HepG2 (cell line): Measurements from ENCODE around the gene CREB3. TPM values are rescaled to one million over a fixed set of nuclear protein-coding genes. Genes with fewer than 3 reads are reported as not detected.

Experiments used
- ATF7 ChIP-seq, 2 experiments: fragments of 450-650 bp in 1 of 2; sonication (generic) in 1 of 2; formaldehyde crosslinking in 1 of 2; IDR thresholded peaks; 2 replicates each; pipeline versions ENCODE4 v1.4.0 to v1.6.1; 2016 to 2020; ENCODE audit warnings: antibody characterized with exemption in 1 of 2, mild to moderate bottlenecking in 1 of 2, missing genetic modification reagents in 1 of 2
- CSRNP1 ChIP-seq: sonication (generic); formaldehyde crosslinking; IDR thresholded peaks from 2 replicates; pipeline ENCODE4 v1.8.1; 2023; ENCODE audit warnings: mild to moderate bottlenecking, missing genetic modification reagents
- ERF ChIP-seq: IDR thresholded peaks from 2 replicates; pipeline ENCODE4 v1.6.1; 2018; ENCODE audit warnings: missing biosample characterization, missing genetic modification reagents
- MTF2 ChIP-seq: sonication (generic); formaldehyde crosslinking; IDR thresholded peaks from 2 replicates; pipeline ENCODE4 v1.5.0; 2020; ENCODE audit warnings: missing genetic modification reagents, borderline replicate concordance
- RAD51 ChIP-seq: fragments of 450-650 bp; IDR thresholded peaks from 2 replicates; pipeline ENCODE4 v1.6.1; 2016; ENCODE audit warnings: borderline replicate concordance
- RNF219 ChIP-seq: sonication (generic); formaldehyde crosslinking; IDR thresholded peaks from 2 replicates; pipeline ENCODE4 v1.5.0; 2020; ENCODE audit warnings: mild to moderate bottlenecking, missing genetic modification reagents
- SRSF1 ChIP-seq: fragments of 200-400 bp; formaldehyde crosslinking; optimal IDR thresholded peaks from 2 replicates; pipeline ENCODE3; 2017; ENCODE audit warnings: mild to moderate bottlenecking, low read depth, low read length, moderate library complexity
- SRY ChIP-seq: sonication (generic); formaldehyde crosslinking; IDR thresholded peaks from 2 replicates; pipeline ENCODE4 v1.8.0; 2022; ENCODE audit warnings: mild to moderate bottlenecking, missing genetic modification reagents
- TBX3 ChIP-seq: fragments of 450-650 bp; IDR thresholded peaks from 2 replicates; pipeline ENCODE4 v1.6.1; 2017; ENCODE audit warnings: antibody characterized with exemption, mild to moderate bottlenecking, inconsistent platforms, borderline replicate concordance
- TCF12 ChIP-seq, 2 experiments: fragments of 450-650 bp in 1 of 2; sonication (generic) in 1 of 2; formaldehyde crosslinking in 1 of 2; IDR thresholded peaks; 2 replicates each; pipeline versions ENCODE4 v1.6.1 to v1.8.0; 2017 to 2022; ENCODE audit warnings: antibody characterized with exemption in 1 of 2, mild to moderate bottlenecking in 1 of 2, missing genetic modification reagents in 1 of 2, moderate library complexity in 1 of 2
- TRAFD1 ChIP-seq: sonication (generic); formaldehyde crosslinking; IDR thresholded peaks from 2 replicates; pipeline ENCODE4 v1.5.1; 2020; ENCODE audit warnings: missing genetic modification reagents, mild to moderate bottlenecking, borderline replicate concordance
- ZFP90 ChIP-seq: sonication (generic); formaldehyde crosslinking; IDR thresholded peaks from 2 replicates; pipeline ENCODE4 v1.8.0; 2022; ENCODE audit warnings: missing genetic modification reagents, mild to moderate bottlenecking, inconsistent platforms, borderline replicate concordance
- ZHX2 ChIP-seq, 2 experiments: sonication (generic) in 1 of 2; formaldehyde crosslinking in 1 of 2; IDR thresholded peaks; 2 replicates each; pipeline versions ENCODE4 v1.6.1 to v1.9.0; 2014 to 2022; ENCODE audit warnings: antibody characterized with exemption in 1 of 2, borderline replicate concordance in 1 of 2, inconsistent platforms in 1 of 2, low read depth in 1 of 2, missing genetic modification reagents in 1 of 2
- ZNF468 ChIP-seq: sonication (generic); formaldehyde crosslinking; IDR thresholded peaks from 2 replicates; pipeline ENCODE4 v1.8.0; 2022; ENCODE audit warnings: mild to moderate bottlenecking, moderate library complexity, missing genetic modification reagents
- ZNF768 ChIP-seq: sonication (generic); formaldehyde crosslinking; IDR thresholded peaks from 2 replicates; pipeline ENCODE4 v1.4.0; 2020; ENCODE audit warnings: missing genetic modification reagents
- ZSCAN30 ChIP-seq: sonication (generic); formaldehyde crosslinking; IDR thresholded peaks from 2 replicates; pipeline ENCODE4 v1.5.0; 2020; ENCODE audit warnings: mild to moderate bottlenecking, missing genetic modification reagents
- polyA plus RNA-seq, 8 experiments: library from polyadenylated mRNA; depleted of rRNA in 3 of 8; stranded (reverse) in 7 of 8; unstranded in 1 of 8; fragments of >200 nt; fragmentation: Illumina TruSeq in 4 of 8; extraction: Trizol in 4 of 8; gene quantifications; 2 replicates each; pipeline versions ENCODE4 v1.2.1 to v1.2.3, GENCODE V29; 2011 to 2016; ENCODE audit warnings: low read depth in 4 of 8, missing spikeins in 1 of 8, mixed read lengths in 1 of 8; ENCODE audit not compliant: insufficient read depth in 1 of 8
- total RNA-seq, 5 experiments: library from RNA; depleted of rRNA; stranded (reverse); fragments of >200 nt; fragmentation: Illumina TruSeq; extraction: Trizol; gene quantifications; 2 replicates each; pipeline ENCODE4 v1.2.3, GENCODE V29; 2016; ENCODE audit warnings: low read depth in 1 of 5

Gene CREB3
- total and polyA plus RNA-seq, 2 of the 13 experiments (the other 11 are each of a cell fraction or from before 2014, with no cell fraction given): 11.1 to 34.2 TPM

- TF ChIP-seq ZHX2 (IDR thresholded peaks at IDR 0.05; ENCODE audit: low read depth) (peak; percentile 80), ZHX2 (CRISPR knock-in tag; IDR thresholded peaks at IDR 0.05; ENCODE audit: borderline replicate concordance) (no peak), ZNF768 (CRISPR knock-in tag) (no peak), TCF12 (IDR thresholded peaks at IDR 0.05) (no peak), TCF12 (CRISPR knock-in tag; IDR thresholded peaks at IDR 0.05) (0 out of 2 replicates have a peak, but pooled peaks have one; percentile 21), ZFP90 (CRISPR knock-in tag) (peak; percentile 91; the same call in 1 of the 2 replicates), ZSCAN30 (CRISPR knock-in tag) (no peak), ZNF468 (CRISPR knock-in tag) (no peak), ATF7 (IDR thresholded peaks at IDR 0.05) (no peak), ATF7 (CRISPR knock-in tag; IDR thresholded peaks at IDR 0.05) (no peak; the same call in 1 of the 2 replicates), RNF219 (CRISPR knock-in tag) (no peak), TRAFD1 (no peak), TBX3 (no peak), ERF (CRISPR knock-in tag) (peak; percentile 73; the same call in 1 of the 2 replicates), CSRNP1 (CRISPR knock-in tag) (peak; percentile 56; the same call in 1 of the 2 replicates), SRSF1 (peak; percentile 74), MTF2 (CRISPR knock-in tag) (no peak), SRY (CRISPR knock-in tag) (no peak; the same call in 1 of the 2 replicates), RAD51 (no peak)
These were observed at the start of gene CREB3, which contains the start of gene TLN1 (continued) for GRCh38 chr9:35732185-35732799.
